ENCODE data around the gene PLOD2. TPM values are rescaled to one million over a fixed set of nuclear protein-coding genes. Genes with fewer than 3 reads are reported as not detected.

Gene PLOD2
- total RNA-seq, 1 donor from 2014 or later = 28.0 TPM

DNA sequence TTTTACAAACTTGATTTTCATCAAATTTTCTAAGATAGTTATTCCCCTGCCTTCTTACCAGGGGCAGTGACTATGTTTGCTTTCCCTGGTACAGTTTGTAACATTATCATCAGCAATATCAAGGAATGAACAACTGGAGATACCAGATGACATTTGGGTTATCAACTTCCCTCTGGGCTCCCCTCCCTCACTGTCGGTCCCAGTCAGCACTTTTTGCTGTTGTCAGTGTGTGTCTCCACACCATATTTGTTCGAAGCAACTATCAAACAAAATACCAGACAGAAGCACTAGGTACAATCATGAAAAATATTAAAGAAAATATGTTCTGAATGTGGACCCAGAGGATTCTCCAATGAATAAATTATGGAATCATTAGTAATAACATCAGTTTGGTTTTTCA lies 75.3 kb downstream of the PLOD2 start:
- Mint-ChIP-seq H3K4me3 (ENCODE audit: unreplicated experiment) (no peak overlapping the region), H3K27ac (ENCODE audit: unreplicated experiment) (no peak overlapping the region), H3K27me3 (ENCODE audit: unreplicated experiment) (no peaks in the 10 kb centered on the region), H3K9me3 (ENCODE audit: unreplicated experiment) (no peaks in the 10 kb centered on the region), H3K36me3 (ENCODE audit: low read depth, unreplicated experiment) (no peaks in the 10 kb centered on the region), H3K4me1 (ENCODE audit: unreplicated experiment) (no peaks in the 10 kb centered on the region)
- no peak for DNase-seq (ENCODE audit: low spot score)
- TF ChIP-seq CTCF (IDR thresholded peaks at IDR 0.05; ENCODE audit: unreplicated experiment) = no peak

GRCh38 chr3:146080578-146080977 lies 80.4 kb downstream of the PLOD2 start:
- no peak overlapping the region for H3K27ac Mint-ChIP-seq (ENCODE audit: unreplicated experiment)
- H3K4me1 Mint-ChIP-seq (ENCODE audit: unreplicated experiment) = no peaks in the 10 kb centered on the region
- no peaks in the 10 kb centered on the region for H3K9me3 Mint-ChIP-seq (ENCODE audit: unreplicated experiment)
- no peaks in the 10 kb centered on the region for H3K36me3 Mint-ChIP-seq (ENCODE audit: low read depth, unreplicated experiment)
- no peak for DNase-seq (ENCODE audit: low spot score)
- no peak overlapping the region for H3K4me3 Mint-ChIP-seq (ENCODE audit: unreplicated experiment)
- no peaks in the 10 kb centered on the region for H3K27me3 Mint-ChIP-seq (ENCODE audit: unreplicated experiment)
- no peak for TF ChIP-seq CTCF (IDR thresholded peaks at IDR 0.05; ENCODE audit: unreplicated experiment)

DNA sequence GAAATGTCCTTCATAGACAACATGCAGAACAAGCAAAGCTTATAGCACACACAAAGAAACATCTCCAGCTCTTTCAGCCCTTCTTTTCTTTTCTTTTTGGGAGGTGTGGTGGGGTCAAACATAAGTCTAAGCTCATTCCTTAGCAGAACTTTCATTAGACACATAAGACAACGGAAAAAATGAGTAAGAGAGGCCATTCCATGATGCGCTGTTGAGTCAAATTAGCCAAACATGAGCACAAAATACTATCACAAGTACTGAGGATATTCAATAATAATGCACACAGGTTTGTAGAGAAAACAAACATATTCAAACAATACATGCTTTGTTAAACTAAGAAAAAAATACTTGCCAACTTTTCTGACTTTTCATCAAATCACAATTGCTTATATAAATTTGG lies 83.0 kb downstream of the PLOD2 start:
- H3K36me3 Mint-ChIP-seq (ENCODE audit: low read depth, unreplicated experiment) = no peaks in the 10 kb centered on the region
- DNase-seq (ENCODE audit: low spot score) = no peak

GRCh38 chr3:146077181-146077580 lies 83.8 kb downstream of the PLOD2 start:
- DNase-seq (ENCODE audit: low spot score) = no peak
- no peak for TF ChIP-seq CTCF (IDR thresholded peaks at IDR 0.05; ENCODE audit: unreplicated experiment)
- Mint-ChIP-seq H3K9me3 (ENCODE audit: unreplicated experiment) (no peaks in the 10 kb centered on the region), H3K36me3 (ENCODE audit: low read depth, unreplicated experiment) (no peaks in the 10 kb centered on the region), H3K27me3 (ENCODE audit: unreplicated experiment) (no peaks in the 10 kb centered on the region), H3K4me1 (ENCODE audit: unreplicated experiment) (peaks cover 3% of the 10 kb centered on the region), H3K27ac (ENCODE audit: unreplicated experiment) (no peak overlapping the region), H3K4me3 (ENCODE audit: unreplicated experiment) (no peak overlapping the region)

More for the DNA sequence above, 83.0 kb downstream of the PLOD2 start:
- no peaks in the 10 kb centered on the region for H3K4me1 Mint-ChIP-seq (ENCODE audit: unreplicated experiment)
- no peak for TF ChIP-seq CTCF (IDR thresholded peaks at IDR 0.05; ENCODE audit: unreplicated experiment)
- H3K27ac Mint-ChIP-seq (ENCODE audit: unreplicated experiment) = no peak overlapping the region
- no peaks in the 10 kb centered on the region for H3K27me3 Mint-ChIP-seq (ENCODE audit: unreplicated experiment)
- no peak overlapping the region for H3K4me3 Mint-ChIP-seq (ENCODE audit: unreplicated experiment)
- H3K9me3 Mint-ChIP-seq (ENCODE audit: unreplicated experiment) = no peaks in the 10 kb centered on the region

DNA sequence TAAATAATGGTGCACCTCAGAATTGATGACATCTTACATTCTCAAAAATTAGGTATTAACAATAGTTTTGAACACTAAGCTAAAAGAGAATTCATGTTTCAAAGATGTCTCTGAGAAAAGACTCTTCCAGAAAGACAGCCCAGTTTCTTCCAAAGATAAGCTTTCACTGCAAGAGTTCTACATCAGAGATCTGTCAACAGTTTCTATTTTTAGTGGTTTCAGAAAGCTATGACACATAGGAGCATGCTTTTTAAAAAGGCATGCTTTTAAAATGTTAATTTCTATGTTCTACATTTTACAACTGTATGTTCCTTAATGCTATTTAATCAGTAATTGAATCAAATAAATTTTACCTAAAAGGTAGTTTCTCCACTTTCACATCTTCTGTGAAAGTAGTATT lies 88.2 kb downstream of the PLOD2 start:
- no peak for TF ChIP-seq CTCF (IDR thresholded peaks at IDR 0.05; ENCODE audit: unreplicated experiment)
- Mint-ChIP-seq H3K4me3 (ENCODE audit: unreplicated experiment) (no peak overlapping the region), H3K36me3 (ENCODE audit: low read depth, unreplicated experiment) (no peaks in the 10 kb centered on the region), H3K27ac (ENCODE audit: unreplicated experiment) (no peak overlapping the region), H3K9me3 (ENCODE audit: unreplicated experiment) (no peaks in the 10 kb centered on the region), H3K4me1 (ENCODE audit: unreplicated experiment) (peaks cover 10% of the 10 kb centered on the region), H3K27me3 (ENCODE audit: unreplicated experiment) (no peaks in the 10 kb centered on the region)
- no peak for DNase-seq (ENCODE audit: low spot score)
